SJCRH30 (cell line): ENCODE data around the gene PPP2R5D. TPM values are rescaled to one million over a fixed set of nuclear protein-coding genes. Genes with fewer than 3 reads are reported as not detected.

ENCODE experiments used
- DNase-seq, 2 experiments: peaks; one replicate each; pipeline ENCODE4 v3.0.0-alpha.2; 2015 to 2020
- H3K27ac ChIP-seq: fragments of 250-450 bp; sonication (Bioruptor Pico); 2 replicates; pipeline ENCODE4 v1.5.1; 2020; ENCODE audit warnings: mild to moderate bottlenecking, moderate library complexity
- H3K27me3 ChIP-seq: fragments of 250-450 bp; sonication (Bioruptor Pico); 2 replicates; pipeline ENCODE4 v1.5.1; 2020; ENCODE audit warnings: mild to moderate bottlenecking, moderate library complexity
- H3K36me3 ChIP-seq: fragments of 250-450 bp; sonication (Bioruptor Pico); 2 replicates; pipeline ENCODE4 v1.5.1; 2020; ENCODE audit warnings: mild to moderate bottlenecking, moderate library complexity
- H3K4me1 ChIP-seq: fragments of 250-450 bp; sonication (Bioruptor Pico); 2 replicates; pipeline ENCODE4 v1.5.1; 2020; ENCODE audit warnings: mild to moderate bottlenecking, moderate library complexity
- H3K4me3 ChIP-seq: fragments of 250-450 bp; sonication (Bioruptor Pico); 2 replicates; pipeline ENCODE4 v1.5.1; 2020; ENCODE audit warnings: mild to moderate bottlenecking, moderate library complexity
- H3K9me3 ChIP-seq: fragments of 250-450 bp; sonication (Bioruptor Pico); replicated peaks from 2 replicates; pipeline ENCODE4 v1.5.1; 2020; ENCODE audit warnings: mild to moderate bottlenecking, moderate library complexity
- total RNA-seq: library from RNA; depleted of rRNA; stranded (reverse); fragments of >200 nt; shearing (Covaris generic); gene quantifications from 2 replicates; pipeline ENCODE4 v1.2.3, GENCODE V29; 2014

Gene PPP2R5D
- total RNA-seq, 1 experiment from 2014 or later, result 70.2 TPM

DNA sequence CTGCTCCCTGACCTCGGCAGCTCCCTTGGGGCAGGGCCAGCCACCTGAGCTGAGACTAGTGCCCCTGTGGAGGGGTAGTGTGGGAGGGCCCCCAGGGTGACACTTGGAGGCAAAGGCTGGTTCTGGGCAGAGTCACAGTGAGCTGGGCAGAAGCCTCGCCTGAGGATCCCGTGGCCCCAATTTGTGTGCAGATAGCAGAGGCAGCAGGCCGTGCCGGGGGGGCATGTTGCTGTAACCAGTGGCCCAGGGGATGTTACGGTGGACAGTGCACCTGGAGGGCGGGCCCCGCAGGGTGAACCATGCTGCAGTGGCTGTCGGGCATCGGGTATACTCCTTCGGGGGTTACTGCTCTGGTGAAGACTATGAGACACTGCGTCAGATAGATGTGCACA is 32.6 kb downstream of the PPP2R5D start:
- Histone ChIP-seq H3K36me3 (peaks cover 2% of the 10 kb centered on the region), H3K4me1 (peaks cover 9% of the 10 kb centered on the region; the same call in 1 of the 2 replicates)
- DNase-seq, result no peak

DNA sequence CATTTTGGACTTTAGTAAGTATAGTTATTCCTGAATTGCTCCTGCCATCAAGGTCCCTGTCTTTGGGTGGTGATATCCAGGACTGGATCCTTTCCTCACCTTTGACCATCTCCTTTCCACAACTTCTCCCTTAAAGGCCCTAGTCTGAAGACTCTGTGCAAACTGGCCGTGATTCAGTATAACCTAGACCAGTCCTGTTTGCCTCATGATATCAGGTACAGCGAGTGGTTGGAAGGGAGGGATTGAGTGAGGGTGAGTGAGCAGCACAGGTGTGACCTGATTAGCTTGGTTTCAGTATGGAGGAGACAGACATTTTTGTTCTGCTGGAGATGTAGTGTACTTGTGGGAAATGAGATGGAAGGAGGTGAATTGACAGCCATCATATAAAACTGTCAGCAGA is 34.8 kb downstream of the PPP2R5D start:
- H3K27ac ChIP-seq, result no peak overlapping the region
- no peaks in the 10 kb centered on the region for H3K9me3 ChIP-seq
- no peak overlapping the region for H3K4me3 ChIP-seq
- no peaks in the 10 kb centered on the region for H3K27me3 ChIP-seq
- peaks cover 5% of the 10 kb centered on the region for H3K36me3 ChIP-seq
- H3K4me1 ChIP-seq, result peaks cover 7% of the 10 kb centered on the region; the same call in 1 of the 2 replicates
- peak in 1 of 2 experiments; percentile 49 for DNase-seq

More for the DNA sequence above, 32.6 kb downstream of the PPP2R5D start:
- H3K9me3 ChIP-seq, result no peaks in the 10 kb centered on the region
- H3K27me3 ChIP-seq, result no peaks in the 10 kb centered on the region
- H3K27ac ChIP-seq, result no peak overlapping the region
- H3K4me3 ChIP-seq, result no peak overlapping the region

DNA sequence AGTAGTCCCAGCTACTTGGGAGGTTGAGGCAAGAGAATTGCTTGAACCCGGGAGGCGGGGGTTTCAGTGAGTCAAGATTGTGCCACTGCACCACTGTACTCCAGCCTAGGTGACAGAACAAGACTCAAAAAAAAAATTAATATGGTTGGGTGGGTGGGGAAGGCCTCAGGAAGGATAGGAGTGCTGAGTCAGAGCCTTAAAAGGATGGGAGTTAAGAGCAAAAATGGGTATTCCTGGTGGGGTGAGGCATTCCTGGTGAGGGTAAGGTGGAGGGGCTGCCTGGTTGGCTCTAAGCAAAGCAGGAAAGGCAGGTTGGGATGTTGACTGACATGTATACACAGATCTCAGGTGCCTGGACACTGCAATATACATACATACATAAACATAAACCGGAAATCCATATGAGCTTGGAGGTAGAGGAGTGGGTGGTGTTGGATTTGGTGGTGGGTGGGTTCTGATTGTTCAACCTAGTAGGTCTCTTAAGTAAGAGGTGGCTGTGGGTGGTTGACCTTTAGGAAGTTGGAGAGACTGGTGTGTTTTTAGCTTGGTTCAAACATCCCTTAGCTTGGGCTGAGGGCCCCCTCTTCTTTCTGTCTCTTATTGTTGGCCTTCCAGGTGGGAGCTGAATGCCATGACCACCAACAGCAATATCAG is 35.8 kb downstream of the PPP2R5D start:
- H3K27ac ChIP-seq, result no peak overlapping the region
- no peak for DNase-seq
- no peak overlapping the region for H3K4me3 ChIP-seq
- H3K9me3 ChIP-seq, result no peaks in the 10 kb centered on the region
- no peaks in the 10 kb centered on the region for H3K27me3 ChIP-seq
- H3K36me3 ChIP-seq, result peaks cover 15% of the 10 kb centered on the region
- H3K4me1 ChIP-seq, result 0 out of 2 replicates have a peak, but pooled peaks cover 4% of the 10 kb centered on the region

DNA sequence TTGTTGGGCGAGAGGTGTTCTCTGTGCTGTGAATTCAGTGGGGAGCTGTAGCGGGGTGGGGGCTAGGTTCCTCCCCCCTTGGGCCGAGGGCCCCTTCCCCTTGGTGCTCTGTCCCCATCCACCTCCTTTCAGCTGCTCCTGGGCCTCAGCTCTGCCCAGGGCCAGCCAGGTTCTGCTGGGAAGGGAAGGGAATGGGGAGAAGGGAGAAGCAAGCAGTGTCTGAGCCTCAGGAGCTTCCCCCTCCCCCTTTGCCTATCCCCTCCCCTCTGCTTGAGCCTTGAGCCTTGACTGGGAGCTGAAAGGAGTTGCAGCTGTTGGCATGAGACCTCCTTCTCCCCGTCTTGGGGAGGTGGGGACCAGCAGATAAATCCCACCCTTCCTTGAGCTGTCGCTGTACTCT is 36.5 kb downstream of the PPP2R5D start:
- H3K4me1 ChIP-seq, result 0 out of 2 replicates have a peak, but pooled peaks cover 4% of the 10 kb centered on the region
- no peaks in the 10 kb centered on the region for H3K27me3 ChIP-seq
- H3K9me3 ChIP-seq, result no peaks in the 10 kb centered on the region
- peak overlapping the region; percentile 92 for H3K4me3 ChIP-seq
- H3K36me3 ChIP-seq, result peaks cover 19% of the 10 kb centered on the region
- H3K27ac ChIP-seq, result peak overlapping the region; percentile 79
- DNase-seq, result peak; percentile 56 to 64

DNA sequence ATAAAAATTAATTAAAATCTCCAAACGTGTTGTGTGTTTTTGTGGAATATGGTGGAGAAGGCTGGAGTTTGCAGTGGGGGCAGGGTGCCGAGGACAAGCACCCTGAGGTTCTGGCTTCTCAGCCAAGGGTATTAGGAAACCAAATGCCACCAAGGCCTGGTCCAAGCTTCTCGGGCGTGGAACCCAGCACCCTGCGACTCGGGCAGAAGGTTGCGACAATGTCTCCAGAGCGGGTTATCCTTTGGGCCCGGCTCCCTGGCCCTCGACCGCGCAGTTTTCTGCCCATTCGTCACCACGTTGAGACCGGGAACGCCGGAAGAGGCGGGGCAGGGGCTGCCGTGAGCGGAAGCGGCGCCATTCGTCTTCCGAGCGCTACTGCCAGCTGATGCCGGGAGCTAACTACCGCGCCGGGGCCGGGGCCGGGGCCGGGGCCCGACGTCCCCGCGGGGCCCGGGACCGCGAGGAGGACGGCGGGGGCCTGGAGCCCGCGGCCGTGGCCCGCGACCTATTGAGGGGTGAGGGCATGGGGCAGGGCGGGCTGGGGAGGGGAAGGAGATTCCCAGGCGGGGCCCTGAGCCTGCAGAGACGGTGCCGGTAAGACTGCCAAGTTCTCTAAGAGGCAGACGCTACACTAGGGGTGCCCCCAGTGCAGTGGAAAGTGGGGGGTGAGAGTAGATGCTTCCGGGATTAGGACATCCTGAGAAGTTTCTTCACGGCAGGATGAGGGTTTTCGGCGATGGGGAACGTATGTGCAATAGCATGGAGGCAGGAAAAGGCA is 37.1 kb downstream of the PPP2R5D start, which contains the start of gene RRP36:
Gene RRP36, plus strand, starts transcription at position 354 of the 778 bp plus-strand sequence. Its CDS starts 32 bp downstream, at position 386.
- H3K4me1 ChIP-seq, result 0 out of 2 replicates have a peak, but pooled peaks cover 4% of the 10 kb centered on the region
- H3K27ac ChIP-seq, result peak within 1 kb of the TSS; percentile 79
- no peaks in the 10 kb centered on the region for H3K27me3 ChIP-seq
- DNase-seq, result peak; percentile 81
- peaks cover 25% of the 10 kb centered on the region for H3K36me3 ChIP-seq
- no peaks in the 10 kb centered on the region for H3K9me3 ChIP-seq
- peak within 1 kb of the TSS; percentile 92 for H3K4me3 ChIP-seq

DNA sequence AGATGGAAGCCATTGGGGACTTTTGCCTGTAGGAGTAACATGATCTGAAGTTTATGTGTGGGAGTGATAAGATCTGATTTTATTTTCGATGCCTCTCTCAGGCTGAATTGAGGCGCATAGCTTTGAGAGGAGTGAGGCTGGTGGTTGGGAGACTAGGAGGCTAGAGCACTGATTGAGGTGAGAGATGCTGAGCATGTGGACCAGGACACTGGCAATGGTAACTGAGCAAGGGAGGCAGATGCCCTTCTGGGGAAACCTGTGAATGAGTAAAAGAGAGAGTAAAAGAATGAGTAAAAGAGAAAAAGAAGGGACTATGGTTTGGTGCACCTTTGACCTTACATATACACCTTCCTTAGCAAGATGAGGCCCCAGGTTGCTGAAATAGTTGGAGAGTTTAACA is 40.1 kb downstream of the PPP2R5D start:
- Histone ChIP-seq H3K9me3 (no peaks in the 10 kb centered on the region), H3K27me3 (no peaks in the 10 kb centered on the region), H3K27ac (no peak overlapping the region), H3K4me1 (0 out of 2 replicates have a peak, but pooled peaks cover 2% of the 10 kb centered on the region), H3K36me3 (peaks cover 51% of the 10 kb centered on the region), H3K4me3 (no peak overlapping the region)
- DNase-seq, result no peak

DNA sequence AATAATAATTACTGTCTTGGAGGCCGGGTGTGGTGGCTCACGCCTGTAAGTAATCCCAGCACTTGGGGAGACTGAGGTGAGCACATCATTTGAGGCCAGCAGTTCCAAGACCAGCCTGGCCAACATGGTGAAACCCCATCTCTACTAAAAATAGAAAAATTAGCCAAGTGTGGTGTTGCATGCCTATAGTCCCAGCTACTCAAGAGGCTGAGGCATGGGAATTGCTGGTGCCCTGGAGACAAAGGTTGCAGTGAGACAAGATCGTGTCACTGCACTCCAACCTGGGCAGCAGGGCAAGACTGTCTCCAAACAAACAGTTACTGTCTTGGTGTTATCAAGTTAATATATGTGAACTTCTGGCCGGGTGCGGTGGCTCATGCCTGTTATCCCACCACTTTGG is 42.0 kb downstream of the PPP2R5D start:
- Histone ChIP-seq H3K36me3 (peaks cover 68% of the 10 kb centered on the region), H3K27me3 (no peaks in the 10 kb centered on the region), H3K4me1 (no peaks in the 10 kb centered on the region), H3K9me3 (no peaks in the 10 kb centered on the region), H3K27ac (no peak overlapping the region), H3K4me3 (no peak overlapping the region)
- DNase-seq, result no peak

DNA sequence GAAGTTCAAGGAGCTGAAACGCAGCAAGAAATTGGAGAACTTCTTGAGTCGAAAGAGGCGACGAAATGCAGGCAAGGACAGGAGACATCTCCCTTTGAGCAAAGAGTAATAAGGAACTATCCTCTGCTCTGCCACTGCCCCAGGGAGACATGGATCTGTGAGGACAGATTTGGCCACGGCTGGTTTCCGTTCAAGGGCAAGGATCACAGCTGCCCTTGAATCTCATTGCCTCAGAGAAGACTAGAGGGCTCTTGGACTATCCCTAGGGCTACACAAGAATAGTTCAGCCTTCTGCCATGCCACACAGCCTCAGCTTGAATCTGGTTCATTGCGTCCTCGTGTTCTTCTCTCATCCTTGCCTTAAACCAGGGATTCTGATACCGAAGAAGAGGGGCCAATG is 44.8 kb downstream of the PPP2R5D start:
- no peaks in the 10 kb centered on the region for H3K9me3 ChIP-seq
- no peak for DNase-seq
- H3K4me1 ChIP-seq, result no peaks in the 10 kb centered on the region
- no peak overlapping the region for H3K4me3 ChIP-seq
- H3K36me3 ChIP-seq, result peaks cover 73% of the 10 kb centered on the region
- H3K27me3 ChIP-seq, result no peaks in the 10 kb centered on the region
- H3K27ac ChIP-seq, result no peak overlapping the region

DNA sequence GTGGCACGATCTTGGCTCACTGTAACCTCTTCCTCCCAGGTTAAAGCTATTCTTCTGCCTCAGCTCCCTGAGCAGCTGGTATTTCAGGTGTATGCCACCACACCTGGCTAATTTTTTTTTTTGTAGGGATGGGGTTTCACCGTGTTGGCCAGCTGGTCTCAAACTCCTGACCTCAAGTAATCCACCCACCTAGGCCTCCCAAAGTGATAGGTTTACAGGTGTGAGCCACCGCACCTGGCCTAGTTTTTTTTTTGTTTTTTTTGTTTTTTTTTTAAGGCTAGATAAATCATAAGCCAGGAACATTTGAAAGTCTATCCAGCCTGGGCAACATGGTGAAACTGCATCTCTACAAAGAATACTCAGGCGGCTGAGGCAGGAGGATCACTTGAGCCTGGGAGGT is 48.0 kb downstream of the PPP2R5D start:
- no peaks in the 10 kb centered on the region for H3K27me3 ChIP-seq
- H3K27ac ChIP-seq, result no peak overlapping the region
- DNase-seq, result no peak
- H3K36me3 ChIP-seq, result peaks cover 57% of the 10 kb centered on the region
- H3K9me3 ChIP-seq, result no peaks in the 10 kb centered on the region
- no peak overlapping the region for H3K4me3 ChIP-seq
- H3K4me1 ChIP-seq, result no peaks in the 10 kb centered on the region

DNA sequence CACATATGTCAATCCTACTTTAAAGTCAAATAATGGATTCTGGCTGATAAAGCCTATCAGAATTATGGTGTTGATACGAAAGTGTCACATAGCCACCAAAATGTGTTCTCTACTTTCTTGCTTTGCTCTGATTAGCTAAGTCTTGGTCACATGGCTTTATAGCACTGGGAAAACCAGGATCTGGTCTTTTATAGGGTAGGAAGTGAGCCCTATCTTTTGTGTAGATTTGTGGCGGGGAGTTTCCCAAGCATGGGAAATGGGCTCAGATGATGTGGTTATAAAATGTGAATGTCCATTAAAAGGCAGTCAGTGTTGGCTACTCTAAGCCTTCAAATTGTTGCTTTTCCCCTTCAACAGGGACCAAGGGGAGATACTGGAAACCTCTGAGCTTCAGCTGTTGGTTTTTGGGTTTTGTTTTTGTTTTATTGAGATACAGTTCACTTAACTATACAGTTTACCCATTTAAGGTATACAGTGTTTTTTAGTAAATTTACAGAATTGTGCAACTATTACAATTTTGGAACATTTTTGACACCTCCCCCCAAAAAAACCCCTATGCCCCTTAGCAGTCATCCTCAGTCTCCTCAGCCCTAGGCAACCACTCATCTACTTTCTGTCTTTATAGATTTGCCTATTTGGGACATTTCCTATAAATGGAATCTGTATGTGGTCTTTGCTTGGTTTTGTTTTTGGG is 49.3 kb downstream of the PPP2R5D start:
- H3K27me3 ChIP-seq, result no peaks in the 10 kb centered on the region
- H3K27ac ChIP-seq, result no peak overlapping the region
- H3K4me1 ChIP-seq, result no peaks in the 10 kb centered on the region
- peaks cover 51% of the 10 kb centered on the region for H3K36me3 ChIP-seq
- H3K9me3 ChIP-seq, result no peaks in the 10 kb centered on the region
- no peak for DNase-seq
- H3K4me3 ChIP-seq, result no peak overlapping the region

DNA sequence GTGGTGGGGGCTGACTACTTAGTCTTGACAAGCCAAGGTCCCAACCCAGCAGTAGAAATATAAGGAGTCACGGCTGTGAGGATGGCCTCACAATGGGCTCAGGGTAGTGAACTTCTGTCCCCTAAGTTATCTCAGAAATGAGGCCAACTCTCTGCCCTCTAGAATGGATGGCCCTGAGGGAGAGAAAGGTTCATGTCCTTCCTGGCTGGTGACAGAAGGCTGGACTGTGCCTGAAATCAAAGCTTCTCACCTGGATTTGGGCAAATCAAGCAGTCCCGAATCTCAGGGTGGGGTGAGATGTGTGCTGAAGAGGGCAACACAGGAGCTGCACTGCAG is 49.8 kb downstream of the PPP2R5D start:
- Histone ChIP-seq H3K9me3 (no peaks in the 10 kb centered on the region), H3K4me3 (no peak overlapping the region), H3K27ac (no peak overlapping the region), H3K4me1 (no peaks in the 10 kb centered on the region), H3K36me3 (peaks cover 46% of the 10 kb centered on the region), H3K27me3 (no peaks in the 10 kb centered on the region)
- no peak for DNase-seq

DNA sequence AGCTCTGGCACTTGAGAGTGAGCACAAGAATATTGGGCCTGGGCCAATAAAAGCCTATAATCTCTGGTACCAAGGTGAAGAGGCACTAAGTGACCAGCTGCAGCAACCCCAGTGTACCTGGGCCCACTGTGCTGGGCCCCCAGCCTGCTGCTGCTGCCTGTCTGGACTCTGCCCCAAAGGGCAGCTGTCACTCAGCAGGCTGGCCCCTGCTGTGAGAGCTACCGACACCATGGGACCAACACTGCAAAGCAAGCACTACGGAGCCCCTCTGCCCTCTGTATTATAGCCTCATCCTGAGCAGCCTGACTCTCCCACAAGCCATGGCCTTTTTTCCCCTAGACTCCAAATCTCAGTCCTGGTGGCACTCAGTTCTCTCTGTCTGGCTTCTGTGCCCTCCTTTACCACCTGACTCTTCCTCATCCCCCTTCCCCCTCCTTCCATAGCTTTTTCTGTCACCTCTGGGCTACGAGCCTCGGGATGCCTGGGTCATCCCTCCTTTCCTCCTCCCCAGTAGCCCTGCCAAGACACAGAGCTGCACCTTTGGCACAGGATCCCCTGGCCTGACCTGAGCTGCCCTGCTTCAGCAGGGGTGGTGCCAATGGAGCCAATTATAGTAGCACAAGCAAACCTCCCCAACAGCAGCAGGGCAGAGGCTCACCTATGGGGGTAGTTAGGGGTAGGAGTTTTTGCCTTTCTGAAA is 51.3 kb downstream of the PPP2R5D start:
- Histone ChIP-seq H3K4me1 (no peaks in the 10 kb centered on the region), H3K27ac (no peak overlapping the region), H3K9me3 (no peaks in the 10 kb centered on the region), H3K27me3 (no peaks in the 10 kb centered on the region), H3K4me3 (no peak overlapping the region), H3K36me3 (peaks cover 31% of the 10 kb centered on the region)
- DNase-seq, result no peak

DNA sequence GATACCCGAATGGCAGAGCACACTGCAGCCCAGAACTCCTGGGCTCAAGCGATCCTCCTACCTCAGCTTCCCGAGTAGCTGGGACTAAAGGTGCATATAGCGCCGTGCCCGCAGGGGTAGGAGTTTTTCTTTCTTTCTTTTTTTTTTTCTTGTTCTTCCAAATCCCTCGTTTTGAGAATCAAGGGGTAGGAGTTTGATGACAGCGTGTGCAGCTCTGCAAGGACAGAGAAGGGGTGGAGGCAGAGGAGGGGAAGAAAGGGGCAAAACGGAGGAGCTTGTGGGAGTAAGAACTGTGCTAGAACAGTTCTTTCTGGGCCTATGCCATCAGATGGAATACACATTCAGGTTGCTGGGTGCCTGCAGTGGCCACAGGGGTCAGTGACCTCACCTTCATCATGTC is 52.3 kb downstream of the PPP2R5D start:
- DNase-seq, result no peak
- H3K4me3 ChIP-seq, result no peak overlapping the region
- H3K4me1 ChIP-seq, result no peaks in the 10 kb centered on the region
- H3K27me3 ChIP-seq, result no peaks in the 10 kb centered on the region
- no peaks in the 10 kb centered on the region for H3K9me3 ChIP-seq
- peaks cover 26% of the 10 kb centered on the region for H3K36me3 ChIP-seq
- H3K27ac ChIP-seq, result no peak overlapping the region

DNA sequence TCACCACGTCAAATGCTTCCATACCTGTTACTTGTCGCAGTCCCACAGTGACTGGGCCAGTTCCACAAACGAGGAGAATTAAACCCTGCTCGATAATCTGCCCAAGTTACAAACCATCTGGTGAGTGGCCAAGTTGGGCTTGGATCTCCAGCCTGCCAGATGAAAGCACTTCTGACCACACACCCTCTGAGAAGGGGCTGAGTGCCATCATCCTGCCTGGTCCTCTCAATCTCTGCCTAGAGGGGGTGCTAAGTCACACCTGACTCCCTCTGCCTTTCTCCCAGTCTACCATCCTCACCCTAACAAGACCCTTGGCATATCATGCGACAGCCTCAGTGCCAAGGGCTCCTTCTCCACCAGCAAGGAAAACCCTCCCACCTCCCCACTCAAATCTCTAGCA is 52.8 kb downstream of the PPP2R5D start:
- H3K27ac ChIP-seq, result no peak overlapping the region
- no peaks in the 10 kb centered on the region for H3K9me3 ChIP-seq
- peaks cover 26% of the 10 kb centered on the region for H3K36me3 ChIP-seq
- DNase-seq, result no peak
- no peaks in the 10 kb centered on the region for H3K4me1 ChIP-seq
- no peaks in the 10 kb centered on the region for H3K27me3 ChIP-seq
- no peak overlapping the region for H3K4me3 ChIP-seq
